ENCODE measurements around the gene TCTN1.

- TF ChIP-seq, protein P1, sequence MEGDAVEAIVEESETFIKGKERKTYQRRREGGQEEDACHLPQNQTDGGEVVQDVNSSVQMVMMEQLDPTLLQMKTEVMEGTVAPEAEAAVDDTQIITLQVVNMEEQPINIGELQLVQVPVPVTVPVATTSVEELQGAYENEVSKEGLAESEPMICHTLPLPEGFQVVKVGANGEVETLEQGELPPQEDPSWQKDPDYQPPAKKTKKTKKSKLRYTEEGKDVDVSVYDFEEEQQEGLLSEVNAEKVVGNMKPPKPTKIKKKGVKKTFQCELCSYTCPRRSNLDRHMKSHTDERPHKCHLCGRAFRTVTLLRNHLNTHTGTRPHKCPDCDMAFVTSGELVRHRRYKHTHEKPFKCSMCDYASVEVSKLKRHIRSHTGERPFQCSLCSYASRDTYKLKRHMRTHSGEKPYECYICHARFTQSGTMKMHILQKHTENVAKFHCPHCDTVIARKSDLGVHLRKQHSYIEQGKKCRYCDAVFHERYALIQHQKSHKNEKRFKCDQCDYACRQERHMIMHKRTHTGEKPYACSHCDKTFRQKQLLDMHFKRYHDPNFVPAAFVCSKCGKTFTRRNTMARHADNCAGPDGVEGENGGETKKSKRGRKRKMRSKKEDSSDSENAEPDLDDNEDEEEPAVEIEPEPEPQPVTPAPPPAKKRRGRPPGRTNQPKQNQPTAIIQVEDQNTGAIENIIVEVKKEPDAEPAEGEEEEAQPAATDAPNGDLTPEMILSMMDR (IDR thresholded peaks at IDR 0.05) = no peak
- TF ChIP-seq POLR2AphosphoS5 (IDR thresholded peaks at IDR 0.05) (no peak), POLR2A (IDR thresholded peaks at IDR 0.05) (no peak)
Observed at GRCh38 chr12:110616471-110617115, 2.7 kb downstream of the TCTN1 start.

Measured in gastroesophageal sphincter (tissue), 3 donors.